A673 (cell line): ENCODE measurements around the gene PLEKHH1. TPM values are rescaled to one million over a fixed set of nuclear protein-coding genes. Genes with fewer than 3 reads are reported as not detected.

Experiments
- BruUV-seq: library from RNA; stranded (reverse); fragments of 400-500 nt; replicated peaks from 2 replicates; lab custom pipeline; 2021; lab: Mats Ljungman, UMichigan
- CTCF ChIA-PET: fragments of 300-600 bp; sonication (Branson Sonifier 250); formaldehyde crosslinking; loops from one replicate; lab custom pipeline; 2022; ENCODE audit warnings: antibody characterized with exemption; lab: Charles Lee
- POLR2A ChIA-PET: fragments of 300-600 bp; sonication (Branson Sonifier 250); formaldehyde crosslinking; loops from one replicate; lab custom pipeline; 2022; ENCODE audit warnings: antibody characterized with exemption; ENCODE audit not compliant: low non-redundant PET; lab: Charles Lee
- DNase-seq: peaks from one replicate; pipeline ENCODE4 v3.0.0-alpha.2; 2015; ENCODE audit warnings: low spot score
- H3K27ac ChIP-seq: fragments of 200-600 bp; sonication (generic); 2 replicates; pipeline ENCODE4 v1.5.1; 2016; ENCODE audit warnings: mixed run types, low read depth, mild to moderate bottlenecking, mixed read lengths, antibody characterized with exemption, low read length; ENCODE audit not compliant: poor library complexity, severe bottlenecking
- H3K27me3 ChIP-seq: fragments of 200-600 bp; sonication (generic); replicated peaks from 2 replicates; pipeline ENCODE4 v1.6.1; 2017; ENCODE audit warnings: mixed run types, low read depth, mild to moderate bottlenecking, mixed read lengths, antibody characterized with exemption, low read length; ENCODE audit not compliant: insufficient read depth, poor library complexity
- H3K36me3 ChIP-seq: fragments of 200-600 bp; sonication (generic); 2 replicates; pipeline ENCODE4 v1.6.1; 2016; ENCODE audit warnings: mixed run types, mild to moderate bottlenecking, mixed read lengths, antibody characterized with exemption, low read length; ENCODE audit not compliant: insufficient read depth, poor library complexity, severe bottlenecking
- H3K4me1 ChIP-seq: fragments of 200-600 bp; sonication (generic); 2 replicates; pipeline ENCODE4 v1.6.1; 2017; ENCODE audit warnings: mixed run types, mild to moderate bottlenecking, mixed read lengths, antibody characterized with exemption, low read length; ENCODE audit not compliant: insufficient read depth, poor library complexity, severe bottlenecking
- H3K4me3 ChIP-seq: fragments of 200-600 bp; sonication (generic); 2 replicates; pipeline ENCODE4 v1.5.1; 2016; ENCODE audit warnings: low read depth, mixed run types, mild to moderate bottlenecking, mixed read lengths, low read length; ENCODE audit not compliant: poor library complexity, severe bottlenecking
- H3K9me3 ChIP-seq: fragments of 200-600 bp; sonication (generic); 2 replicates; pipeline ENCODE4 v1.6.1; 2016; ENCODE audit warnings: mixed run types, low read depth, mild to moderate bottlenecking, mixed read lengths, antibody characterized with exemption, low read length; ENCODE audit not compliant: poor library complexity, severe bottlenecking
- CTCF ChIP-seq: fragments of 300-800, 200-600 bp; sonication (generic); conservative IDR thresholded peaks from 2 replicates; pipeline ENCODE4 v1.5.1; 2017; ENCODE audit warnings: low read depth, mild to moderate bottlenecking, antibody characterized with exemption, low read length, moderate library complexity, mixed read lengths
- EZH2 ChIP-seq: fragments of 200-600 bp; sonication (generic); IDR thresholded peaks from 2 replicates; pipeline ENCODE4 v1.6.1; 2017; ENCODE audit warnings: borderline replicate concordance, low read depth, mild to moderate bottlenecking, mixed read lengths, antibody characterized with exemption, low read length; ENCODE audit not compliant: poor library complexity, severe bottlenecking
- intact Hi-C: fragments of 100-400 bp; cut with micrococcal nuclease; formaldehyde crosslinking; loops from one replicate; pipeline ENCODE4 v1.10.0; 2022; ENCODE audit not compliant: unreplicated experiment
- total RNA-seq: library from RNA; stranded (reverse); gene quantifications from 2 replicates; pipeline ENCODE4 v1.2.3, GENCODE V29; 2021

The PLEKHH1 gene
- total RNA-seq, 1 experiment from 2014 or later, result 8.9 TPM

GRCh38 chr14:67569651-67570290, 36.7 kb downstream of the PLEKHH1 start:
- ChIA-PET POLR2A (no interaction called here), CTCF (no interaction called here)
- no peaks in the 10 kb centered on the region for H3K27me3 ChIP-seq
- no peak overlapping the region for H3K4me3 ChIP-seq
- intact Hi-C loops, result loop anchor here (5.0 kb wide), 1 partner anchor 402 kb away; no protein-coding TSS in a partner anchor
- H3K36me3 ChIP-seq, result no peaks in the 10 kb centered on the region
- no peaks in the 10 kb centered on the region for H3K9me3 ChIP-seq
- no peaks in the 10 kb centered on the region for H3K4me1 ChIP-seq
- no peak overlapping the region for H3K27ac ChIP-seq
- DNase-seq, result no peak
- BruUV-seq, result no TSS peak
- TF ChIP-seq CTCF (no peak), EZH2 (no peak)

DNA sequence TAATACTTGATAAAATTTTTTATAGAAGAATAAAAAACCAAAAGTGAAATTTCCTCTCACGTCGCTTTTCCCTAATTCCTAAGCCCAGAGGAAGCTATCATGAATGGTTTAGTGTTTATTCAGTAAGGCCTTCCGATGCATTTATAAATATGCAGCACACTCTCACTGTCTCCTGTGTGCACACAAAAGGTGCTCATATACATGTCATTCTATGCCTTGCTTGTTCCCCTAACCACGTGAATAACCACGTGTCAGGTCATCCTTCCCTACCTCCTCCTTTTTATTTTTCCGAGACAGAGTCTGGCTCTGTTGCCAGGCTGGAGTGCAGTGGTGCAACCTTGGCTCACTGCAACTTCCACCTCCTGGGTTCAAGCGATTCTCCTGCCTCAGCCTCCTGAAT, 37.4 kb downstream of the PLEKHH1 start:
- Histone ChIP-seq H3K4me3 (no peak overlapping the region), H3K4me1 (no peaks in the 10 kb centered on the region), H3K9me3 (no peaks in the 10 kb centered on the region), H3K36me3 (no peaks in the 10 kb centered on the region), H3K27me3 (no peaks in the 10 kb centered on the region), H3K27ac (no peak overlapping the region)
- BruUV-seq, result no TSS peak
- DNase-seq, result no peak
- CTCF ChIA-PET, result interaction anchor here (0.6 to 1.4 kb wide), 4 partner anchors 30 to 1211 kb away, joined by 3 to 11 read pairs (median 4); partner anchors contain the start of gene PIGH
- POLR2A ChIA-PET, result no interaction called here
- intact Hi-C loops, result loop anchor here (5.0 kb wide), 1 partner anchor 403 kb away; no protein-coding TSS in a partner anchor
- TF ChIP-seq CTCF, result no peak
- TF ChIP-seq EZH2, result no peak

DNA sequence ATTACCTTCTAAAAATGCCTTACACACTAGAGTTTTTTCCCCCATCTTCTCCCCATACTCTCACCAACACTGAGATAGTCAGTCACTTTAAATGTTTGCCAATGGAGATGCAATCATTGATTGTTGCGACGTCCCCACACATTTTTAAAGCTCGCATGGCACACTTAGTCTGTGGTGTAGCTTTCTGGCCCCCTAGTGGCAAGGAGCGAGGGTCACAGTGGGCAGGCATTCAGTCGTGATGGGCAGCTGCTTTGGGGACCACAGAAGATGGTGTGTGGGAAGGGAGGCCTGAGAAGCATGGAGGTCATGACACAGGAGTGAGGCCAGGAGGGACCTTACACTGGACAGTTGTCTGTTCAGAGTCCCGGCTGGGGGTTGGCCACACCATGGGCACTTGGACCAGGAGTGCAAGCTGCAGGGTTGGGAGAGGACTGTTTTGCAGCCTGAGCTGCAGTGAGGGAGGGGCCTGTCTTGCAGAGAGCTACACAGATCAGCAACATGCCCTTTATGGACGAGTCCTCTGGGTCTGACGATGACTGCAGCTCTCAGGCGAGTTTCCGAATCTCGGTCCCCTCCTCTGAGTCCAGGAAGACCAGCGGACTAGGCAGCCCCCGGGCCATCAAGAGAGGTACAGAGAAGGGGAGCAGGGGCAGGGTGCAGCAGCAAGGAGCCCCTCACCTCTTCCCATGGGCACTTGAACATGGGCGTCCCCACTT, 38.3 kb downstream of the PLEKHH1 start:
- H3K4me3 ChIP-seq, result no peak overlapping the region
- CTCF ChIA-PET, result interaction anchor here (1.0 to 2.5 kb wide), 9 partner anchors 10 to 151 kb away, joined by 3 to 16 read pairs (median 5); partner anchors contain the start of gene PIGH
- TF ChIP-seq EZH2, result no peak
- peak; percentile 95 for TF ChIP-seq CTCF
- DNase-seq, result peak; percentile 65
- BruUV-seq, result no TSS peak
- no peaks in the 10 kb centered on the region for H3K4me1 ChIP-seq
- intact Hi-C loops, result loop anchor here (1.0 to 5.0 kb wide), 3 partner anchors 45 to 404 kb away; no protein-coding TSS in a partner anchor
- POLR2A ChIA-PET, result interaction anchor here (0.6 kb wide), 1 partner anchor 28 kb away, joined by 3 read pairs; the partner anchor contains the start of gene PIGH
- H3K27me3 ChIP-seq, result no peaks in the 10 kb centered on the region
- H3K27ac ChIP-seq, result no peak overlapping the region
- H3K9me3 ChIP-seq, result no peaks in the 10 kb centered on the region
- no peaks in the 10 kb centered on the region for H3K36me3 ChIP-seq
